Panc1 (cell line): ENCODE results near the gene PRXL2B. TPM values are rescaled to one million over a fixed set of nuclear protein-coding genes. Genes with fewer than 3 reads are reported as not detected.

ENCODE experiments used
- ATAC-seq: fragments of 200-7000 bp; cut with Tn5 transposase; 2 replicates; pipeline ENCODE4 v1.9.1; 2020; ENCODE audit warnings: mild to moderate bottlenecking, moderate library complexity
- BruUV-seq: library from RNA; stranded (reverse); fragments of 400-500 nt; replicated peaks from 2 replicates; lab custom pipeline; 2021; lab: Mats Ljungman, UMichigan
- CTCF ChIA-PET: fragments of 300-600 bp; sonication (Branson Sonifier 250); formaldehyde crosslinking; loops from one replicate; lab custom pipeline; 2022; ENCODE audit warnings: antibody characterized with exemption; lab: Charles Lee
- POLR2A ChIA-PET: fragments of 300-600 bp; sonication (Branson Sonifier 250); formaldehyde crosslinking; loops from one replicate; lab custom pipeline; 2022; ENCODE audit warnings: antibody characterized with exemption; lab: Charles Lee
- DNase-seq: peaks from one replicate; pipeline ENCODE4 v3.0.0-alpha.2; 2010; ENCODE audit warnings: low read depth, low spot score
- H3K27ac ChIP-seq: 2 replicates; pipeline ENCODE4 v1.5.1; 2011; ENCODE audit warnings: mild to moderate bottlenecking, low read length, inconsistent platforms
- H3K27me3 ChIP-seq: fragments of 200-500 bp; sonication (Bioruptor generic); 2 replicates; pipeline ENCODE4 v1.6.0; 2014; ENCODE audit warnings: low read length, inconsistent platforms; ENCODE audit not compliant: control insufficient read depth, insufficient read depth
- H3K36me3 ChIP-seq: fragments of 200-500 bp; sonication (Bioruptor generic); 2 replicates; pipeline ENCODE4 v1.5.1; 2014; ENCODE audit warnings: inconsistent platforms, mild to moderate bottlenecking, low read length, moderate library complexity; ENCODE audit not compliant: control insufficient read depth, insufficient read depth
- H3K4me1 ChIP-seq: 2 replicates; pipeline ENCODE4 v1.5.1; 2011; ENCODE audit warnings: inconsistent platforms, mild to moderate bottlenecking, low read length, moderate library complexity; ENCODE audit not compliant: control insufficient read depth, insufficient read depth
- H3K4me3 ChIP-seq, 2 experiments: 2 replicates each; pipeline ENCODE4 v1.5.1; 2011 to 2012; ENCODE audit warnings: low read depth in 2 of 2, low read length in 2 of 2, mild to moderate bottlenecking in 2 of 2, inconsistent platforms in 1 of 2, moderate library complexity in 1 of 2
- H3K9me3 ChIP-seq: fragments of 200-500 bp; sonication (Bioruptor generic); 2 replicates; pipeline ENCODE4 v1.5.1; 2014; ENCODE audit warnings: low read depth, mild to moderate bottlenecking, inconsistent platforms, low read length, moderate library complexity; ENCODE audit not compliant: control insufficient read depth, insufficient read depth
- CTCF ChIP-seq: fragments of 450-650 bp; IDR thresholded peaks from 2 replicates; pipeline ENCODE4 v1.5.1; 2017; ENCODE audit warnings: mild to moderate bottlenecking
- POLR2AphosphoS5 ChIP-seq: IDR thresholded peaks from 2 replicates; pipeline ENCODE4 v1.6.1; 2012; ENCODE audit warnings: mild to moderate bottlenecking, low read depth, low read length, moderate library complexity
- REST ChIP-seq, 2 experiments: IDR thresholded peaks; 2 replicates each; pipeline ENCODE4 v1.6.1; 2011 to 2012; ENCODE audit warnings: low read depth in 2 of 2, control low read depth in 1 of 2, low read length in 1 of 2, mild to moderate bottlenecking in 1 of 2, moderate library complexity in 1 of 2; ENCODE audit not compliant: insufficient read depth in 1 of 2
- SIN3A ChIP-seq: IDR thresholded peaks from 2 replicates; pipeline ENCODE4 v1.6.1; 2012; ENCODE audit warnings: low read depth, mild to moderate bottlenecking, low read length, moderate library complexity, borderline replicate concordance; ENCODE audit not compliant: insufficient read depth
- TCF7L2 ChIP-seq: IDR thresholded peaks from 2 replicates; pipeline ENCODE4 v1.6.1; 2011; ENCODE audit warnings: mild to moderate bottlenecking, low read depth, low read length, inconsistent platforms
- in situ Hi-C: cut with HindIII; loops from 2 replicates; pipeline ENCODE4 v1.10.0; 2016; ENCODE audit warnings: low sequenced_read_pairs, low pct_unique_long_range_greater_than_20kb
- intact Hi-C: fragments of 100-400 bp; cut with micrococcal nuclease; formaldehyde crosslinking; loops from one replicate; pipeline ENCODE4 v1.10.0; 2022; ENCODE audit not compliant: unreplicated experiment
- total RNA-seq: library from RNA; stranded (reverse); gene quantifications from one replicate; pipeline ENCODE4 v1.2.1, GENCODE V29; 2021; ENCODE audit not compliant: unreplicated experiment

Gene PRXL2B
- total RNA-seq, 1 experiment from 2014 or later, result 17.0 TPM

GRCh38 chr1:2558861-2559260 is 27.7 kb upstream of the PRXL2B start:
- TF ChIP-seq TCF7L2 (no peak), REST (IDR thresholded peaks at IDR 0.05; ENCODE audit: insufficient read depth in 1 of 2, low read depth in 2 of 2, low read length in 1 of 2) (no peak), CTCF (no peak), POLR2AphosphoS5 (no peak), SIN3A (no peak)
- BruUV-seq, result no TSS peak
- Histone ChIP-seq H3K27ac (no peak overlapping the region), H3K4me3 (no peak overlapping the region), H3K27me3 (no peaks in the 10 kb centered on the region), H3K36me3 (no peaks in the 10 kb centered on the region), H3K9me3 (no peaks in the 10 kb centered on the region), H3K4me1 (peaks cover 15% of the 10 kb centered on the region)
- DNase-seq (no peak), ATAC-seq (no peak)
- POLR2A ChIA-PET, result no interaction called here
- intact Hi-C loops (no loop called here), in situ Hi-C loops (no loop called here)
- CTCF ChIA-PET, result no interaction called here

GRCh38 chr1:2559509-2560298 is 26.9 kb upstream of the PRXL2B start:
- Histone ChIP-seq H3K36me3 (no peaks in the 10 kb centered on the region), H3K9me3 (no peaks in the 10 kb centered on the region), H3K27ac (no peak overlapping the region), H3K4me3 (no peak overlapping the region), H3K4me1 (peaks cover 15% of the 10 kb centered on the region), H3K27me3 (no peaks in the 10 kb centered on the region)
- intact Hi-C loops, result no loop called here
- in situ Hi-C loops, result no loop called here
- CTCF ChIA-PET, result no interaction called here
- TF ChIP-seq SIN3A (no peak), REST (IDR thresholded peaks at IDR 0.05; ENCODE audit: insufficient read depth in 1 of 2, low read depth in 2 of 2, low read length in 1 of 2) (no peak), CTCF (no peak), TCF7L2 (no peak), POLR2AphosphoS5 (no peak)
- BruUV-seq, result no TSS peak
- POLR2A ChIA-PET, result no interaction called here
- DNase-seq, result no peak
- no peak for ATAC-seq
